Left renal pelvis (tissue), 4 donors: Measurements from ENCODE around the gene RBKS. TPM values are rescaled to one million over a fixed set of nuclear protein-coding genes. Genes with fewer than 3 reads are reported as not detected.

ENCODE experiments used
- DNase-seq, 4 donors: peaks; one replicate each; pipeline ENCODE4 v3.0.0-alpha.2; 2013; ENCODE audit warnings: low read depth in 4 of 4, low spot score in 3 of 4
- polyA plus RNA-seq, 4 donors: library from polyadenylated mRNA; unstranded; fragments of 120-200 nt; gene quantifications; one replicate each; pipeline ENCODE4 v1.2.1, GENCODE V29; 2013; ENCODE audit not compliant: insufficient read length in 4 of 4

RBKS gene
- polyA plus RNA-seq, 4 donors = 2.0 to 8.6 (median 6.9) TPM

GRCh38 chr2:27738349-27739057 lies 151.7 kb downstream of the RBKS start:
- no peak for DNase-seq

GRCh38 chr2:27737676-27738348 lies 152.4 kb downstream of the RBKS start:
- no peak for DNase-seq

- DNase-seq = no peak
Observed at GRCh38 chr2:27736890-27737204, 153.3 kb downstream of the RBKS start.

- no peak for DNase-seq
Observed at GRCh38 chr2:27736031-27736889, 153.9 kb downstream of the RBKS start.

DNA sequence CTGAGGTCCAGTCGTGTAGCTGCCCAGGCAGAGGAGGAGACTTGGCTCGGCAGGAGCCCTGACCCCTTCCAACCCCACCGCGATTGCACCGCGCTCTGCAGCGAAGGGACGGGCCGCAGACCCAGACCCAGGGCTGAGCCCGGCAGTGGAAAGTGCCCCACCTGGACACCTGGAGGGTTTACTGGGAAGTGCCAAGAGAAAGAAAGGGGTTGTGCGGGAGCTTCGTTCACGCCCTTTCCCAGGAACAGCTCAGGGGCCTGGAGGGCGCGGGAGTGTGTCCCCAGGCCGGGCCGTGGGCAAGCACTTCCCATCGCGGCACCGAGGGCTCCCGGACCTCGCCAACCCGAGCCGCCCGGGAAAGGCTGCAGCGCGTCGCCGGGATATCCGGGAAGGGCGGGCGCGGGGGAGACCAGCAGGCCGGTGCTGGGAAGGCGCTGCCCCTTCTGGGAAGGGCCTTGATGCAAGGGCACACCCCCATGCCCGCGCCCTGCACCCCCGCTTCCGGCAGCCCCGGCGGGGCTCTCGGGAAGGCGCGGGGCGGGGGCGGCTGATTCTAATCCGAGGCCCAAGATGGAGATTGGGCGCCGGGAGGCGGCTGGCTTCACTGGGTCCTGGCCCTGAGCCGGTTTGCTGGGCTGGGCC lies 154.8 kb downstream of the RBKS start:
- no peak for DNase-seq

DNA sequence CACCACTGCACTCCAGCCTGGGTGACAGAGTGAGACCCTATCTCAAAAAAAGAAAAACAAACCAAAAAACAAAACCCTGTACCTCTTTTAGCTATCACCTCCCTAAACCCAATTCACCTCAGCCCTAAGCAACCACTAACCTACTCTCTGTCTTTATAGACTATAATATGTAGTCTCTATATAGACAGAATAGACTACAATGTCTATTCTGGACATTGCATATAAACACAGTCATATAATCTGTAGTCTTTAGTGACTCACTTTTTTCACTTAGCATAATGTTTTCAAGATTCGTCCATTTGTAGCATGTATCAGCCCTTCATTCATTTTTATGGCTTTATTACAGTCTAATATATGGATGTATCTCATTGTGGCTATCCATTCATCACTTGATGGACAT lies 155.9 kb downstream of the RBKS start:
- DNase-seq = no peak

Other genes with a start within 250 kb of the RBKS start
- 10 to 100 TPM; 45.4 to 67.7 (median 58.4) TPM for gene SUPT7L, start 226.8 kb downstream of the RBKS start, polyA plus RNA-seq
- 10 to 100 TPM; 23.5 to 36.7 (median 34.4) TPM for gene SLC4A1AP, start 226.5 kb downstream of the RBKS start, polyA plus RNA-seq
- gene MRPL33, start 118.7 kb downstream of the RBKS start, polyA plus RNA-seq = 100 to 1,000 TPM in 3 of 4 donors, 10 to 100 TPM in 1; 85.1 to 171 (median 157) TPM
- gene BABAM2, start 342 bp upstream of the RBKS start, polyA plus RNA-seq = 10 to 100 TPM; 30.1 to 59.3 (median 55.6) TPM